HL-60 (cell line): ENCODE results near the gene LAMA2.

Experiments
- DNase-seq, 2 experiments: peaks; one replicate each; pipeline ENCODE4 v3.0.0-alpha.2; 2010 to 2020; ENCODE audit warnings: low read depth in 1 of 2, low spot score in 1 of 2
- H3K27ac ChIP-seq: fragments of 250-450 bp; sonication (Bioruptor Pico); replicated peaks from 2 replicates; pipeline ENCODE4 v1.5.1; 2020; ENCODE audit warnings: mild to moderate bottlenecking, moderate library complexity
- H3K27me3 ChIP-seq: fragments of 250-450 bp; sonication (Bioruptor Pico); 2 replicates; pipeline ENCODE4 v1.5.1; 2021; ENCODE audit warnings: mild to moderate bottlenecking, moderate library complexity; ENCODE audit not compliant: insufficient read depth, poor library complexity, severe bottlenecking
- H3K4me3 ChIP-seq: replicated peaks from 2 replicates; pipeline ENCODE4 v1.5.1; 2011; ENCODE audit warnings: mild to moderate bottlenecking, control low read depth, low read length; ENCODE audit not compliant: insufficient read depth
- GABPA ChIP-seq: IDR thresholded peaks from 2 replicates; pipeline ENCODE4 v1.6.1; 2012; ENCODE audit warnings: low read depth
- POLR2AphosphoS5 ChIP-seq: IDR thresholded peaks from 2 replicates; pipeline ENCODE4 v1.6.1; 2012; ENCODE audit warnings: low read depth
- SPI1 ChIP-seq: IDR thresholded peaks from 2 replicates; pipeline ENCODE4 v1.6.1; 2012; ENCODE audit warnings: low read depth, mild to moderate bottlenecking, borderline replicate concordance
- TF ChIP-seq, protein P1 (sequence below): IDR thresholded peaks from 2 replicates; pipeline ENCODE4 v1.6.1; 2012; ENCODE audit warnings: low read depth; ENCODE audit not compliant: insufficient replicate concordance
- TF ChIP-seq, protein P2 (sequence below): IDR thresholded peaks from one replicate; pipeline ENCODE4 v1.5.1; 2011; ENCODE audit warnings: low read length, control low read depth, inconsistent platforms; ENCODE audit not compliant: insufficient read depth

The LAMA2 gene

DNA sequence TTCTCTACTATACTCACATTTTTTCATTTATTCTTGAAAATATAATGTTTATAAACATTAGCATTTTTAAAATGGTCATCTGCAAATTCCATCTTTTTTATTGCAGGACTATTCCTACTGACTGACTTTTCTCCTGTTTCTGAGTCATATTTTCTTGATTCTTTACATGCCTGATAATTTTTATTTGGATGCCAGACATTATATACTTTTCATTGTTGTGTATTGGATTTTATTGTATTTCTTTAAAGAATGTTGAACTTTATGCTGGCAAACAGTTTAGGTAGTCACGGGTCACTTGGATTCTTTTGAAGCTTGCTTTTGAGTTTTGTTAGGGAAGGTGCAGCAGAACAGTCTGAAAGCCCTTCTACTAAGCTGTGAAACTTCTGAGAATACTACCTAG, 423.9 kb downstream of the LAMA2 start:
- H3K27me3 ChIP-seq: no peaks in the 10 kb centered on the region
- TF ChIP-seq SPI1: no peak
- no peak for TF ChIP-seq GABPA
- TF ChIP-seq POLR2AphosphoS5: no peak
- TF ChIP-seq, protein P1, sequence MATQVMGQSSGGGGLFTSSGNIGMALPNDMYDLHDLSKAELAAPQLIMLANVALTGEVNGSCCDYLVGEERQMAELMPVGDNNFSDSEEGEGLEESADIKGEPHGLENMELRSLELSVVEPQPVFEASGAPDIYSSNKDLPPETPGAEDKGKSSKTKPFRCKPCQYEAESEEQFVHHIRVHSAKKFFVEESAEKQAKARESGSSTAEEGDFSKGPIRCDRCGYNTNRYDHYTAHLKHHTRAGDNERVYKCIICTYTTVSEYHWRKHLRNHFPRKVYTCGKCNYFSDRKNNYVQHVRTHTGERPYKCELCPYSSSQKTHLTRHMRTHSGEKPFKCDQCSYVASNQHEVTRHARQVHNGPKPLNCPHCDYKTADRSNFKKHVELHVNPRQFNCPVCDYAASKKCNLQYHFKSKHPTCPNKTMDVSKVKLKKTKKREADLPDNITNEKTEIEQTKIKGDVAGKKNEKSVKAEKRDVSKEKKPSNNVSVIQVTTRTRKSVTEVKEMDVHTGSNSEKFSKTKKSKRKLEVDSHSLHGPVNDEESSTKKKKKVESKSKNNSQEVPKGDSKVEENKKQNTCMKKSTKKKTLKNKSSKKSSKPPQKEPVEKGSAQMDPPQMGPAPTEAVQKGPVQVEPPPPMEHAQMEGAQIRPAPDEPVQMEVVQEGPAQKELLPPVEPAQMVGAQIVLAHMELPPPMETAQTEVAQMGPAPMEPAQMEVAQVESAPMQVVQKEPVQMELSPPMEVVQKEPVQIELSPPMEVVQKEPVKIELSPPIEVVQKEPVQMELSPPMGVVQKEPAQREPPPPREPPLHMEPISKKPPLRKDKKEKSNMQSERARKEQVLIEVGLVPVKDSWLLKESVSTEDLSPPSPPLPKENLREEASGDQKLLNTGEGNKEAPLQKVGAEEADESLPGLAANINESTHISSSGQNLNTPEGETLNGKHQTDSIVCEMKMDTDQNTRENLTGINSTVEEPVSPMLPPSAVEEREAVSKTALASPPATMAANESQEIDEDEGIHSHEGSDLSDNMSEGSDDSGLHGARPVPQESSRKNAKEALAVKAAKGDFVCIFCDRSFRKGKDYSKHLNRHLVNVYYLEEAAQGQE: no peak
- TF ChIP-seq, protein P2, sequence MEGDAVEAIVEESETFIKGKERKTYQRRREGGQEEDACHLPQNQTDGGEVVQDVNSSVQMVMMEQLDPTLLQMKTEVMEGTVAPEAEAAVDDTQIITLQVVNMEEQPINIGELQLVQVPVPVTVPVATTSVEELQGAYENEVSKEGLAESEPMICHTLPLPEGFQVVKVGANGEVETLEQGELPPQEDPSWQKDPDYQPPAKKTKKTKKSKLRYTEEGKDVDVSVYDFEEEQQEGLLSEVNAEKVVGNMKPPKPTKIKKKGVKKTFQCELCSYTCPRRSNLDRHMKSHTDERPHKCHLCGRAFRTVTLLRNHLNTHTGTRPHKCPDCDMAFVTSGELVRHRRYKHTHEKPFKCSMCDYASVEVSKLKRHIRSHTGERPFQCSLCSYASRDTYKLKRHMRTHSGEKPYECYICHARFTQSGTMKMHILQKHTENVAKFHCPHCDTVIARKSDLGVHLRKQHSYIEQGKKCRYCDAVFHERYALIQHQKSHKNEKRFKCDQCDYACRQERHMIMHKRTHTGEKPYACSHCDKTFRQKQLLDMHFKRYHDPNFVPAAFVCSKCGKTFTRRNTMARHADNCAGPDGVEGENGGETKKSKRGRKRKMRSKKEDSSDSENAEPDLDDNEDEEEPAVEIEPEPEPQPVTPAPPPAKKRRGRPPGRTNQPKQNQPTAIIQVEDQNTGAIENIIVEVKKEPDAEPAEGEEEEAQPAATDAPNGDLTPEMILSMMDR: no peak
- no peak for DNase-seq
- H3K4me3 ChIP-seq: no peak overlapping the region
- no peak overlapping the region for H3K27ac ChIP-seq

GRCh38 chr6:129307845-129308244, 424.9 kb downstream of the LAMA2 start:
- H3K27ac ChIP-seq: no peak overlapping the region
- no peak overlapping the region for H3K4me3 ChIP-seq
- H3K27me3 ChIP-seq: no peaks in the 10 kb centered on the region

DNA sequence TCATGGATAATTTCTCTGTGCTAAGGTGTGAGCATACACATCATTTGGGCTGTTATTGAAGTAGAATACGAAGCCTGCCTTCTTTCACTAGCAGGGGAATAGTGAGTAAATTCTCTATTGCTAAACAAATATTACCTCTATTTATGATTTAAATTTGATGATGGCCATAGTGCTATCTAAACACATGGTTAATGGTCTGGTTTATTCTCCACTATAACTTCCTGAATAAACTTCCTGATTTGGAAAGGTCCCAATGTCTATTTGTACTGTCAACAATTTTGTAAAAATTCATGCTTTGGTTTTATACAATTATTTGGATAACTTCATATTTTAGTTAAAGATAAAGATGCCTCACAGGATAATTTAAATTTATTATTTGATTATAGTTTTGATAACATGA, 426.2 kb downstream of the LAMA2 start:
- TF ChIP-seq, protein P2: no peak
- TF ChIP-seq POLR2AphosphoS5 (no peak), GABPA (no peak), SPI1 (no peak)
- TF ChIP-seq, protein P1: no peak
- no peak overlapping the region for H3K27ac ChIP-seq
- no peak for DNase-seq
- H3K4me3 ChIP-seq: no peak overlapping the region
- H3K27me3 ChIP-seq: no peaks in the 10 kb centered on the region

More at GRCh38 chr6:129307845-129308244, 424.9 kb downstream of the LAMA2 start:
- TF ChIP-seq POLR2AphosphoS5 (no peak), GABPA (no peak), SPI1 (no peak)
- TF ChIP-seq, protein P2: no peak
- TF ChIP-seq, protein P1: no peak
- no peak for DNase-seq
